HepG2 (cell line): Measurements from ENCODE around the gene IQSEC1. TPM values are rescaled to one million over a fixed set of nuclear protein-coding genes. Genes with fewer than 3 reads are reported as not detected.
A peak's percentile ranks its signal among the peaks of the same experiment; 100 is the strongest.

ENCODE experiments used
- AGO1 ChIP-seq: fragments of 200-400 bp; formaldehyde crosslinking; IDR thresholded peaks from 2 replicates; pipeline ENCODE4 v1.6.1; 2017; ENCODE audit warnings: mild to moderate bottlenecking, low read depth, low read length, moderate library complexity; ENCODE audit not compliant: poor library complexity, severe bottlenecking
- HIVEP1 ChIP-seq: sonication (generic); formaldehyde crosslinking; IDR thresholded peaks from 2 replicates; pipeline ENCODE4 v1.4.0; 2020; ENCODE audit warnings: mild to moderate bottlenecking, missing genetic modification reagents
- MEIS2 ChIP-seq: sonication (generic); formaldehyde crosslinking; IDR thresholded peaks from 2 replicates; pipeline ENCODE4 v1.9.0; 2021; ENCODE audit warnings: mild to moderate bottlenecking, missing genetic modification reagents
- MTF1 ChIP-seq: sonication (generic); formaldehyde crosslinking; IDR thresholded peaks from 2 replicates; pipeline ENCODE4 v1.5.0; 2020; ENCODE audit warnings: missing genetic modification reagents
- RAD51 ChIP-seq: fragments of 450-650 bp; IDR thresholded peaks from 2 replicates; pipeline ENCODE4 v1.6.1; 2016; ENCODE audit warnings: borderline replicate concordance
- SMYD3 ChIP-seq: sonication (generic); formaldehyde crosslinking; IDR thresholded peaks from 2 replicates; pipeline ENCODE4 v1.8.1; 2023; ENCODE audit warnings: mild to moderate bottlenecking, missing genetic modification reagents
- TMF1 ChIP-seq: sonication (generic); formaldehyde crosslinking; IDR thresholded peaks from 2 replicates; pipeline ENCODE4 v1.8.1; 2022; ENCODE audit warnings: low read depth, missing genetic modification reagents
- ZMYM4 ChIP-seq: sonication (generic); formaldehyde crosslinking; IDR thresholded peaks from 2 replicates; pipeline ENCODE4 v1.8.1; 2023; ENCODE audit warnings: mild to moderate bottlenecking, missing genetic modification reagents
- ZNF17 ChIP-seq: sonication (generic); formaldehyde crosslinking; IDR thresholded peaks from 2 replicates; pipeline ENCODE4 v1.5.0; 2020; ENCODE audit warnings: mild to moderate bottlenecking, missing genetic modification reagents
- ZNF3 ChIP-seq: IDR thresholded peaks from 2 replicates; pipeline ENCODE4 v1.7.0; 2017; ENCODE audit warnings: inconsistent platforms
- ZNF317 ChIP-seq: sonication (generic); formaldehyde crosslinking; IDR thresholded peaks from 2 replicates; pipeline ENCODE4 v1.5.0; 2020; ENCODE audit warnings: mild to moderate bottlenecking, missing genetic modification reagents
- ZNF34 ChIP-seq: sonication (generic); formaldehyde crosslinking; IDR thresholded peaks from 2 replicates; pipeline ENCODE4 v1.4.0; 2020; ENCODE audit warnings: mild to moderate bottlenecking, missing genetic modification reagents, borderline replicate concordance
- ZNF552 ChIP-seq: sonication (generic); formaldehyde crosslinking; IDR thresholded peaks from 2 replicates; pipeline ENCODE4 v1.9.0; 2022; ENCODE audit warnings: missing genetic modification reagents, mild to moderate bottlenecking, borderline replicate concordance
- ZNF572 ChIP-seq: sonication (generic); formaldehyde crosslinking; IDR thresholded peaks from 2 replicates; pipeline ENCODE4 v1.5.1; 2020; ENCODE audit warnings: mild to moderate bottlenecking, missing genetic modification reagents
- ZNF644 ChIP-seq: IDR thresholded peaks from 2 replicates; pipeline ENCODE4 v1.6.1; 2016; ENCODE audit warnings: low read depth
- polyA plus RNA-seq, 8 experiments: library from polyadenylated mRNA; depleted of rRNA in 3 of 8; stranded (reverse) in 7 of 8; unstranded in 1 of 8; fragments of >200 nt; fragmentation: Illumina TruSeq in 4 of 8; extraction: Trizol in 4 of 8; gene quantifications; 2 replicates each; pipeline versions ENCODE4 v1.2.1 to v1.2.3, GENCODE V29; 2011 to 2016; ENCODE audit warnings: low read depth in 4 of 8, missing spikeins in 1 of 8, mixed read lengths in 1 of 8; ENCODE audit not compliant: insufficient read depth in 1 of 8
- total RNA-seq, 5 experiments: library from RNA; depleted of rRNA; stranded (reverse); fragments of >200 nt; fragmentation: Illumina TruSeq; extraction: Trizol; gene quantifications; 2 replicates each; pipeline ENCODE4 v1.2.3, GENCODE V29; 2016; ENCODE audit warnings: low read depth in 1 of 5
- TF ChIP-seq, protein P1 (sequence below): IDR thresholded peaks from 2 replicates; pipeline ENCODE4 v1.6.1; 2012; ENCODE audit warnings: inconsistent platforms
- TF ChIP-seq, protein P2 (sequence below): IDR thresholded peaks from 2 replicates; pipeline ENCODE4 v1.6.1; 2016; ENCODE audit warnings: low read depth, borderline replicate concordance
- TF ChIP-seq, protein P3 (sequence below): sonication (generic); formaldehyde crosslinking; IDR thresholded peaks from 2 replicates; pipeline ENCODE4 v1.4.0; 2020; ENCODE audit warnings: mild to moderate bottlenecking, missing genetic modification reagents
- TF ChIP-seq, protein P4 (sequence below): sonication (generic); formaldehyde crosslinking; IDR thresholded peaks from 2 replicates; pipeline ENCODE4 v1.9.0; 2021; ENCODE audit warnings: missing genetic modification reagents, borderline replicate concordance

The IQSEC1 gene
- total and polyA plus RNA-seq, 2 of the 13 experiments (the other 11 are each of a cell fraction or from before 2014, with no cell fraction given): 17.4 to 20.2 TPM

DNA sequence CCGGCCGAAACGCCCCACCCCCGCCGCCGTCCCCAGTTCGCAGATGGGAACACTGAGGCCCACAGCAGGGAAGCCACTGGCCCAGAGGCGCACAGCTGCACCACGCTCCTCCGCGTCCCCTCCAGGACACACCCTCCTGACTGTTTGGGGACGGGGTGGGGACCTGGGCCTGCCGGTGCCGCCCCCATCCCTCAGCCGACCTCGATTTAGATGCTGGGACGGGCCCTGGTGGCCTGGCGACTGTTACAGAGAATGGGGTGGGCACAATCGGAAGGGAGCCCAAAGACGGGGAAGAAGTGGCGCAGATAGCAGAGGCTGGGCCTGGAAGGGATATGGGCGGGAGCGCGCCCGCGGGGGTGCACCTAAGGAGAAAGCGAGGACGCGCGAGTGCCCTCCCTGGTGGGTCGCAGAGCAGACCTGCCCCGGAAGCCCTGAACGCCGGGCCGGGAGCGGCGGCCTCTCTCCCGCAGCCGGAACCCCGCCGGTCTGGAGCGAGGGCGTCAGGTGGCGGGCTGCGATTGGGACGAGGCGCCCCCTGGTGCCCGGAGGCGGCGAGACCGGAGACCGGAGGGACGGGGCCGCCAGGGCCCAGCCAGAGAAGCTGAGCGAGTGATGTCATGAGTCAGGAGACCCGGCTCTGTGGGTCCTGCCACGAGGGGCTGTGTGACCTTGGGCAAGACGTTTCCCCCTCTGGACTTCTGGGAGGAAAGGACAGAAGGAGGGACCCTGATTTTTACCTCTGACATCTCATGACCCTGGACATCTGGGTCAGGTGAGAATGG is 78.4 kb downstream of the IQSEC1 start (continued):
- TF ChIP-seq MEIS2 (CRISPR knock-in tag) (no peak), ZNF644 (CRISPR knock-in tag) (no peak), ZNF552 (CRISPR knock-in tag) (no peak; the same call in 1 of the 2 replicates), ZNF17 (CRISPR knock-in tag) (no peak), SMYD3 (no peak), ZNF34 (CRISPR knock-in tag) (no peak), ZNF572 (CRISPR knock-in tag) (no peak), ZNF317 (no peak), ZNF3 (peak; percentile 17; the same call in 1 of the 2 replicates), MTF1 (CRISPR knock-in tag) (no peak), HIVEP1 (CRISPR knock-in tag) (0 out of 2 replicates have a peak, but pooled peaks have one; percentile 27), RAD51 (no peak), TMF1 (no peak), ZMYM4 (peak; percentile 86), AGO1 (no peak)
- TF ChIP-seq, protein P1, sequence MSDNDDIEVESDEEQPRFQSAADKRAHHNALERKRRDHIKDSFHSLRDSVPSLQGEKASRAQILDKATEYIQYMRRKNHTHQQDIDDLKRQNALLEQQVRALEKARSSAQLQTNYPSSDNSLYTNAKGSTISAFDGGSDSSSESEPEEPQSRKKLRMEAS: peak; percentile 69
- TF ChIP-seq, protein P2, sequence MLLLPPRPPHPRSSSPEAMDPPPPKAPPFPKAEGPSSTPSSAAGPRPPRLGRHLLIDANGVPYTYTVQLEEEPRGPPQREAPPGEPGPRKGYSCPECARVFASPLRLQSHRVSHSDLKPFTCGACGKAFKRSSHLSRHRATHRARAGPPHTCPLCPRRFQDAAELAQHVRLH (CRISPR knock-in tag): peak; percentile 63; the same call in 1 of the 2 replicates
- TF ChIP-seq, protein P3, sequence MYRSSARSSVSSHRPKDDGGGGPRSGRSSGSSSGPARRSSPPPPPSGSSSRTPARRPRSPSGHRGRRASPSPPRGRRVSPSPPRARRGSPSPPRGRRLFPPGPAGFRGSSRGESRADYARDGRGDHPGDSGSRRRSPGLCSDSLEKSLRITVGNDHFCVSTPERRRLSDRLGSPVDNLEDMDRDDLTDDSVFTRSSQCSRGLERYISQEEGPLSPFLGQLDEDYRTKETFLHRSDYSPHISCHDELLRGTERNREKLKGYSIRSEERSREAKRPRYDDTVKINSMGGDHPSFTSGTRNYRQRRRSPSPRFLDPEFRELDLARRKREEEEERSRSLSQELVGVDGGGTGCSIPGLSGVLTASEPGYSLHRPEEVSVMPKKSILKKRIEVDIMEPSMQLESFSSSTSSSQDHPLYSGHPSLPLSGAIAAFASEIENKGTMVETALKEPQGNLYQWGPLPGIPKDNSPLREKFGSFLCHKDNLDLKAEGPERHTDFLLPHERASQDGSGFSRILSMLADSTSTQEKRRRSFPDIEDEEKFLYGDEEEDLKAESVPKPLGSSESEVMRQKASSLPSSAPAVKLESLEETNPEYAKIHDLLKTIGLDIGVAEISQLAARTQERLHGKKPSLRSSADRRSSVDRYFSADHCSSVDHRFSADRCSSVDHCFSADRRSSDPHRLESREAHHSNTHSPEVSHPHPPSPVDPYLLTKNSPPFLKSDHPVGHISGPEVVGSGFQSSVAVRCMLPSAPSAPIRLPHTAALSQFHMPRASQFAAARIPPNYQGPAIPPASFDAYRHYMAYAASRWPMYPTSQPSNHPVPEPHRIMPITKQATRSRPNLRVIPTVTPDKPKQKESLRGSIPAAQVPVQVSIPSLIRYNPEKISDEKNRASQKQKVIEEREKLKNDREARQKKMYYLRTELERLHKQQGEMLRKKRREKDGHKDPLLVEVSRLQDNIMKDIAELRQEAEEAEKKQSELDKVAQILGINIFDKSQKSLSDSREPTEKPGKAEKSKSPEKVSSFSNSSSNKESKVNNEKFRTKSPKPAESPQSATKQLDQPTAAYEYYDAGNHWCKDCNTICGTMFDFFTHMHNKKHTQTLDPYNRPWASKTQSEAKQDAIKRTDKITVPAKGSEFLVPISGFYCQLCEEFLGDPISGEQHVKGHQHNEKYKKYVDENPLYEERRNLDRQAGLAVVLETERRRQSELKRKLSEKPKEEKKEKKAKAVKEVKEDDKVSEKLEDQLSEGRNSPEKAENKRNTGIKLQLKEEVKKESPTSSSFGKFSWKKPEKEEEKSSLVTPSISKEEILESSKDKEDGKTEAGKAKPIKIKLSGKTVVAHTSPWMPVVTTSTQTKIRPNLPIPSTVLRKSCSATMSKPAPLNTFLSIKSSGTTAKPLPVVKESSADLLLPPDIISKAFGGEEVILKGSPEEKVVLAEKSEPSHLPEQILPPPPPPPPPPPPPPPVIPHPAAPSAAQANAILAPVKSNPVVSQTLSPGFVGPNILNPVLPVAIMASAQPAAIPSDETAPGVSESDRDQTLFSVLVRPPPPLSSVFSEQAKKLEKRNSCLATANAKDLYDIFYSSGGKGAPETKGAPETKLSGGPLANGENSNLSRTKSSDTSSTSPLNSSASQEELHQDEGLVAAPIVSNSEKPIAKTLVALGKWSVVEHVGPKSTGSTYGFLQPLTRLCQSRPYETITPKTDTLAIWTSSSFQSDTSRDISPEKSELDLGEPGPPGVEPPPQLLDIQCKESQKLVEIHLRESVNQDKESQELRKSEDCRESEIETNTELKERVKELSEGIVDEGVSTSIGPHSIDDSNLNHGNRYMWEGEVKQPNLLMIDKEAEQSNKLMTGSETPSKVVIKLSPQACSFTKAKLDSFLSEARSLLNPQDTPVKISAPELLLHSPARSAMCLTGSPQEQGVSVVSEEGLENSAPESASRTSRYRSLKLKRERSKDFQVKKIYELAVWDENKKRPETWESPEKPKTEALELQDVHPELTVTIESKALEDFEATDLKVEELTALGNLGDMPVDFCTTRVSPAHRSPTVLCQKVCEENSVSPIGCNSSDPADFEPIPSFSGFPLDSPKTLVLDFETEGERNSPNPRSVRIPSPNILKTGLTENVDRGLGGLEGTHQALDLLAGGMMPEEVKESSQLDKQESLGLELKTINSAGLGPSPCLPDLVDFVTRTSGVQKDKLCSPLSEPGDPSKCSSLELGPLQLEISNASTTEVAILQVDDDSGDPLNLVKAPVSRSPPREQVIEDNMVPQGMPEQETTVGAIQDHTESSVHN: no peak
- TF ChIP-seq, protein P4, sequence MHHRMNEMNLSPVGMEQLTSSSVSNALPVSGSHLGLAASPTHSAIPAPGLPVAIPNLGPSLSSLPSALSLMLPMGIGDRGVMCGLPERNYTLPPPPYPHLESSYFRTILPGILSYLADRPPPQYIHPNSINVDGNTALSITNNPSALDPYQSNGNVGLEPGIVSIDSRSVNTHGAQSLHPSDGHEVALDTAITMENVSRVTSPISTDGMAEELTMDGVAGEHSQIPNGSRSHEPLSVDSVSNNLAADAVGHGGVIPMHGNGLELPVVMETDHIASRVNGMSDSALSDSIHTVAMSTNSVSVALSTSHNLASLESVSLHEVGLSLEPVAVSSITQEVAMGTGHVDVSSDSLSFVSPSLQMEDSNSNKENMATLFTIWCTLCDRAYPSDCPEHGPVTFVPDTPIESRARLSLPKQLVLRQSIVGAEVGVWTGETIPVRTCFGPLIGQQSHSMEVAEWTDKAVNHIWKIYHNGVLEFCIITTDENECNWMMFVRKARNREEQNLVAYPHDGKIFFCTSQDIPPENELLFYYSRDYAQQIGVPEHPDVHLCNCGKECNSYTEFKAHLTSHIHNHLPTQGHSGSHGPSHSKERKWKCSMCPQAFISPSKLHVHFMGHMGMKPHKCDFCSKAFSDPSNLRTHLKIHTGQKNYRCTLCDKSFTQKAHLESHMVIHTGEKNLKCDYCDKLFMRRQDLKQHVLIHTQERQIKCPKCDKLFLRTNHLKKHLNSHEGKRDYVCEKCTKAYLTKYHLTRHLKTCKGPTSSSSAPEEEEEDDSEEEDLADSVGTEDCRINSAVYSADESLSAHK: no peak
